Measurements from ENCODE around the gene NLRC5.
"Not testable (repeated sequence)": the region's sequence is repeated elsewhere in the genome, so short reads cannot be mapped to it uniquely, and the experiment has no call there.

Gene NLRC5

DNA sequence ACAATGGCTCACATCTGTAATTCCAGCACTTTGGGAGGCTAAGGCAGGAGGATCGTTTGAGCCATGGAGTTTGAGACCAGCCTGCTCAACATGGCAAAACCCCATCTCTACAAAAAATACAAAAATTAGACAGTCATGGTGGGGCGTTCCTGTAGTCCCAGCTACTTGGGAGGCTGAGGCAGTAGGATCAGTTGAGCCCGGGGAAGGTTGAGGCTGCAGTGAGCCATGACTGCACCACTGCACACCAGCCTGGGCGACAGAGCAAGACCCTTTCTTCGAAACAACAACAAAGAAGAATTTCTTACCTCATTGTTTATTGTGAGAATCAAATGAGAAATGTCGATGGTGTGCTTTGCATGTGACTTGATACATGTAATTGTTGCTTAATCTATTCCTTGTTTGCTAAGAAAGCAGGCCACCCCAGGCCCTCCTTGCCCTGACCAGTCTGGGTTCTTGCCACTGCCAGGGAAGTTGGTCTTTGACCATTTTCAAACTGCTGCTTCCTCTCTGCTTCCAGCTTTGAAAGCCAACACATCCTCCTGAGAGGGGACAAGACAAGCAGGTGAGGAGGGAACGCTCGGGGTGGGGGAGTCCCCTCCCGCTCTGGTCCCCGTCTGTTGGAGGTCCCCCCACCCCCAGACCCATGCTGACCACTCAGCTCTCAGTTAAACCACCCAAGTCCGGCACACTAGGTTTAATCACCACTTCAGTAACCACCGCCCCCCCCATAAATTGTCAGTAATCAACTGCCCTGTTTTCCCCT is 55.8 kb downstream of the NLRC5 start:
- DNase-seq (ENCODE audit: low spot score): no peak

GRCh38 chr16:57045694-57046381 is 56.5 kb downstream of the NLRC5 start:
- DNase-seq (ENCODE audit: low spot score): peak; percentile 33

- DNase-seq (ENCODE audit: low spot score): no peak
These were observed 58.7 kb downstream of the NLRC5 start for GRCh38 chr16:57048095-57048494.

GRCh38 chr16:57049678-57050077 is 60.3 kb downstream of the NLRC5 start:
- DNase-seq (ENCODE audit: low spot score): no peak

DNA sequence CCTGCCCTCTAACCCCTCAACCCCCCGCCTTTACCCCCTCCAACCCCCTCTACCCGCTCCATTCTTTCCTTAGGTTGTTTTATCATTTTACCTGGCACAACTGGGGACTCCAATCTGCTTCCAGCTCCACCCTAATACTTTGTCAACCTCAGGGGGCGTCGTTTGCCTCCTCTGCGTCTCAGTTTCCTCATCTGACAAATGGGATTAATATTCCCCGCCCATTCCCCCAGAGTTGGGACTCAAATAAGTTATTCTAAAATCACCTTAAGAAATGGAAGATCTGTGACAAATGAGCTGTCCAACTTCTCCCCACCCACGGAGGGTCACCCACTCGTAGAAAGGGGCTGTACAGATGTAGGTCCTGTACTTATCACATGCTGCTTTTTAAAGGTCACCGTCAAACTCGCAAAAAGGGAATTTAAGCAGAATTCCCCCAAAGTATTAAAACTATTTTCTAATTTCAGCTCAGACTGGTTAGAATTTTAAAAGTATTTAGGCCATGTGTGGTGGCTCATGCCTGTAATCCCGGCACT is 62.4 kb downstream of the NLRC5 start:
- no peak for DNase-seq (ENCODE audit: low spot score)

DNA sequence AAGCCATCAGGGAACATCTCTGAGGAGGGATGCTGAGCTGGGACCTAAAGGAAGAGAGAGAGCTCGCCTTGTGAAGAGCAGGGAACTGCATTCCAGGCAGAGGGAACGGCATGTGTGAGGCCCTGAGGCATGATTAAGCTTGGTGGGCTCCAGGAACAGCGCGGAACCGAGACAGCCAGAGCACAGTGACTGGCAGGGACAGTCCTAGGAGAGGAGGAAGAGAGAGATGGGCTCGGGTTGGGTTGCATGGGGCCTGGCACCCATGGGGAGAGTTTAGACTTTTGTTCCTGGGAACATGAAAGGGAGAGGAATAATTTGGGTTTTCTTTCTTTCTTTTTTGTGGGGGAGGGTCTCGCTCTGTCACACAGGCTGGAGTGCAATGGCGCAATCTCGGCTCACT is 63.8 kb downstream of the NLRC5 start:
- no peak for DNase-seq (ENCODE audit: low spot score)

DNA sequence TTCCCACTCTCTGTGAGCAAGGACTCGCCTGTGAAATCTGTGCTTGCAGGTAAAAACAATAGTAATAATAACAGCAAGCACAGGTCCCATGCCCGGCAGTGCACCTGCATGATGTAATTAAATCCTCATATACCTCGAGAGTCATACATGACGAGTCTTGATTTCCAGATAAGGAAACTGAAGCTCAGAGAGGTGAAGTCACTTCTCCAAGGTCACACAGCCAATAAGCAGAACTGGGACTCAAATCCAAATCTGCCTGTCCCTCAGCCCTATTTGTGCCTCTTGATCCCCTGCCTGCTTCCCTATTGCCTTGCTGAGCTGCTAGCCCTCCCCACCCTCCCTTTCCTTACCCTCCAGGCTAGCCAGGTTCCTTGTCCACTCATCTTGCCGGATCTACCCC is 65.0 kb downstream of the NLRC5 start:
- no peak for DNase-seq (ENCODE audit: low spot score)

GRCh38 chr16:57054771-57055170 is 65.4 kb downstream of the NLRC5 start:
- DNase-seq (ENCODE audit: low spot score): no peak

GRCh38 chr16:57055671-57056070 is 66.3 kb downstream of the NLRC5 start:
- no peak for DNase-seq (ENCODE audit: low spot score)

DNA sequence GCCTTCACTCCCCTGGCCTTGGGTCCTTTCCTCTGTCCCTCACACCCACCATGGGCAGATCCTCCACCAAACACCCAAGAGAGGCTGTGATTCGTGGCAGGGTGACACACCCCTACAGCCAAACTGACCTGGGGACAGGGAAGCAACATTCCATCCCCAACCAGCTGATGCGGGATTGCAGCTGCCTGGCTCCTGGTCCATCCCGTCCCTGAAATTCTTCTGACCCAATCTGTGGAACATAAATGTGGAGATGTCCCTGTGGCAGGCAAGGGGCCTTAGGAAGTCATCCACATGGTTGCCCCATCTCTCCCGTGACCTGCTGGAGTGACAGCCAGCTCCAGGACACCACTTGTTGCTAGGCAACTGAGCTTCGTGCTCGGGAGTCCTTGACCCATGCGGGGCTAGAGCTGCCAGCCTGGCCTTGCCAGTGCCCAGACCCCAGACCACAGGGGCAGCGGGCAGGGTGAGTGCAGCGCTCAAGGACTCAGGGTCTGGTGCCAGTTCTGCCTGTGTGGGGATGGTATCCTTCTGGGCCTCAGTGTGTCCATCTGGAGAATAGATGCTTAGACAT is 69.0 kb downstream of the NLRC5 start:
- no peak for DNase-seq (ENCODE audit: low spot score)

- DNase-seq (ENCODE audit: low spot score): no peak
These were observed 71.1 kb downstream of the NLRC5 start for GRCh38 chr16:57060323-57061083.

DNA sequence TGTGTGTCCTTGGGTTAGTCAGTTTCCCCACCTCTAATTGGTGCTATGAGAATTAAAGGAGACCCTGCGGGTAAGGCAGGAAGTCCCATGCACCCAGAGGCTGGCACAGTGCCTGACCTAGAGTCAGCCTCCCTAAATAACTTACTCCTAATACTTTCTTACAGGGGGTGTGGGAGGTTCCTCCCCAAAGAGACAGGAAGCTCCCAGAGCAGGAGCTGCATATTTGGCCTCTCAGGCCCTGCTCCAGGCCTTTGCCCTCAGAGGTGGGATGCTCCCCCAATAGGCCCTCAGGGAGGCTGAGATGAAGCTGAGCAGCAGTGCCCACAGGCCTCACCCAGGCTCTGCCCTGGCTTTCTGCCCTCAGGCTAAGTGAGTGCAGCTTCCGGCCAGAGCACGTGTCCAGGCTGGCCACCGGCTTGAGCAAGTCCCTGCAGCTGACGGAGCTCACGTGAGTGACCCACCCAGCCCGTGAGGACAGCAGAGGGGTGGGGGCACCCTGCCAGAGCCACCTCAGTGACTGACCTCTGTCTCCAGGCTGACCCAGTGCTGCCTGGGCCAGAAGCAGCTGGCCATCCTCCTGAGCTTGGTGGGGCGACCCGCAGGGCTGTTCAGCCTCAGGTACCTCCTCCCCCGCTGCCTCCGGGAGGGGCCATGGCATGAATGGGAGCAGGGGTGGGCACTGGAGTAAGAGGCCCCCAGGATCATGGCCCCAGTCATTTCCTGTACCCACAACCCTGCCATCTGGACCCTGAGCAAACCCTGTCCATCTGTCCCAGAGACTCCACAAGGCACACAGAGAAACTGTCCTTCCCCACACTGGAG is 71.9 kb downstream of the NLRC5 start:
- DNase-seq (ENCODE audit: low spot score): no peak

DNA sequence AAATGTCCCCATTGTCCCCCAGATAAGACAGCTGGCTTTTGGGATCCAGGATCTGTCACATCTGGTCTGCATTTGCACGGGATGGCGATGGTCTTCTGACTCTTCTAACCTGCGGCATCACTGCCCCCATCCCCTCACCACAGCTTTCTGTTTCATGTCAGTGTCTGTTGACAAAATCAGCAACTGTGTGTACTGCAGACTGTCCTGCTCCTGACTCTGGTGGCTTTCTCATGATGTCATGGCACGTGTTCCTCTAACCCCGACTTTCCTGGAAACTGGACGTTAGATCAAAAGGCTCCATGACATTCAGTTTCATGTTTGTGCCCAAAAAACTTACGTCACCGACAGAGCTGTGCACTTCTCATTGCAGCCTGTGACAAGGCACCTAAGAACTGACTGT is 73.0 kb downstream of the NLRC5 start:
- no peak for DNase-seq (ENCODE audit: low spot score)

- DNase-seq (ENCODE audit: low spot score): not testable (repeated sequence)
These were observed 73.8 kb downstream of the NLRC5 start for GRCh38 chr16:57063189-57063588.

DNA sequence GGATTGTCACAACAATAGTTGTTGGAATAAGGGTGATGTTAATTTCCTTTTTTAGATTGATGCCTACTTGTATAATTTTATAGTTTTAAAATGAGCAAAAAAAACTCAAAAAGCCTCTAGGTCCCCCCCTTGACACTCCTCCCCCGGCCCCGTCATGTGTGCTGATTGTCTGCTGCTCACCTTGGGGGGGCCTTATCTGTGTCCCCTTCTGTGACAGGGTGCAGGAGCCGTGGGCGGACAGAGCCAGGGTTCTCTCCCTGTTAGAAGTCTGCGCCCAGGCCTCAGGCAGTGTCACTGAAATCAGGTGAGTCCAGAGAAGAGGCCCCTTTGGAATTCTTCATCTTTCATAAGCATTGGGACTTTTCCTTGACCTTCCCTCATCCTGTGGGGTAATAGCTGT is 75.6 kb downstream of the NLRC5 start:
- no peak for DNase-seq (ENCODE audit: low spot score)

- no peak for DNase-seq (ENCODE audit: low spot score)
These were observed 77.3 kb downstream of the NLRC5 start for GRCh38 chr16:57066625-57067024.

GRCh38 chr16:57067347-57067746 is 78.0 kb downstream of the NLRC5 start:
- no peak for DNase-seq (ENCODE audit: low spot score)

GRCh38 chr16:57069053-57069452 is 79.7 kb downstream of the NLRC5 start:
- DNase-seq (ENCODE audit: low spot score): no peak

GRCh38 chr16:57069635-57070370 is 80.4 kb downstream of the NLRC5 start:
- no peak for DNase-seq (ENCODE audit: low spot score)

- DNase-seq (ENCODE audit: low spot score): no peak
These were observed 81.1 kb downstream of the NLRC5 start for GRCh38 chr16:57070424-57070823.
